Measurements from ENCODE around the gene MYCBP2. TPM values are rescaled to one million over a fixed set of nuclear protein-coding genes. Genes with fewer than 3 reads are reported as not detected.
A peak's percentile ranks its signal among the peaks of the same experiment; 100 is the strongest.
"Not testable (repeated sequence)": the region's sequence is repeated elsewhere in the genome, so short reads cannot be mapped to it uniquely, and the experiment has no call there.

MYCBP2 gene
- total RNA-seq, 1 donor from 2014 or later: 198 TPM

DNA sequence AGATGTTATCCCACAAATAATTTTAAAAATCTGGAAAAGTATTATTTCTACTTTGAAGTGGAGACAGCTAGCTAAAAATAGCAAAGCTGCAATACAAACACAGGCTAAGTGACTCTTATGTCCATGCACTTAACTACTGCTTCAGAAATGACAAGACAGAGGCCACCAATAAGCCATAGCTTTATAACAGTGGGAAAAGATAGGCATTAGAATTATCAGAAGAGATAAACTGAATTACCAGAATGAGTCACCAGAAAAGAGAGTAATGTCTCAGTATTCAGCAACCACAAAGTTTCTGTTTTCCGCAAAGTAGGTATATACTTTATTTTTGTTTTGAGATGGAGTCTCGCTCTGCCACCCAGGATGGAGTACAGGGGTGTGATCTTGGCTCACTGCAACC lies 317.9 kb downstream of the MYCBP2 start:
- FAIRE-seq: no peak
- no peak for DNase-seq (ENCODE audit: low spot score in 2 of 2)

- FAIRE-seq; DNase-seq (ENCODE audit: low spot score in 2 of 2): not testable (repeated sequence)
These were observed 318.6 kb downstream of the MYCBP2 start for GRCh38 chr13:77008337-77008736.

- DNase-seq (ENCODE audit: low spot score in 2 of 2) (no peak), FAIRE-seq (peak; percentile 43)
These were observed 324.2 kb downstream of the MYCBP2 start for GRCh38 chr13:77002590-77003190.

- DNase-seq (ENCODE audit: low spot score in 2 of 2) (no peak), FAIRE-seq (no peak)
These were observed 324.8 kb downstream of the MYCBP2 start for GRCh38 chr13:77001963-77002587.

- no peak for DNase-seq (ENCODE audit: low spot score in 2 of 2)
- no peak for FAIRE-seq
These were observed 325.4 kb downstream of the MYCBP2 start for GRCh38 chr13:77001540-77001939.

DNA sequence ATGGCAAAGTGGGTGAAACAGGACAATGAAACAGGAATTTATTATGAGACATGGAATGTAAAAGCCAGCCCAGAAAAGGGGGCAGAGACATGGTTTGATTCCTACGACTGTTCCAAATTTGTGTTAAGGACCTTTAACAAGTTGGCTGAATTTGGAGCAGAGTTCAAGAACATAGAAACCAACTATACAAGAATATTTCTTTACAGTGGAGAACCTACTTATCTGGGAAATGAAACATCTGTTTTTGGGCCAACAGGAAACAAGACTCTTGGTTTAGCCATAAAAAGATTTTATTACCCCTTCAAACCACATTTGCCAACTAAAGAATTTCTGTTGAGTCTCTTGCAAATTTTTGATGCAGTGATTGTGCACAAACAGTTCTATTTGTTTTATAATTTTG lies 326.4 kb downstream of the MYCBP2 start:
- DNase-seq (ENCODE audit: low spot score in 2 of 2) (no peak), FAIRE-seq (no peak)

Other genes starting within 250 kb of the MYCBP2 start
- 0.41 TPM for gene SCEL, start 208.6 kb upstream of the MYCBP2 start, total RNA-seq

Measured in frontal cortex (tissue), 4 donors.